Muscle layer of duodenum (tissue), 2 donors: ENCODE measurements around the gene MYO5A.
"Not testable (repeated sequence)": the region's sequence is repeated elsewhere in the genome, so short reads cannot be mapped to it uniquely, and the experiment has no call there.

Experiments used
- H3K27ac ChIP-seq: one replicate; pipeline ENCODE4 v1.7.0; 2013; ENCODE audit warnings: mild to moderate bottlenecking, low read length
- H3K27me3 ChIP-seq: one replicate; pipeline ENCODE4 v1.7.0; 2013; ENCODE audit warnings: low read depth, mild to moderate bottlenecking, control low read depth, low read length
- H3K36me3 ChIP-seq, 2 donors: one replicate each; pipeline ENCODE4 v1.7.0; 2013; ENCODE audit warnings: low read length in 2 of 2, control low read depth in 1 of 2, mild to moderate bottlenecking in 1 of 2; ENCODE audit not compliant: insufficient read depth in 2 of 2, control insufficient read depth in 1 of 2
- H3K4me1 ChIP-seq, 2 donors: one replicate each; pipeline ENCODE4 v1.7.0; 2013; ENCODE audit warnings: low read length in 2 of 2, mild to moderate bottlenecking in 2 of 2, control low read depth in 1 of 2, moderate library complexity in 1 of 2; ENCODE audit not compliant: insufficient read depth in 2 of 2, control insufficient read depth in 1 of 2
- H3K4me3 ChIP-seq, 2 donors: one replicate each; pipeline ENCODE4 v1.7.0; 2013; ENCODE audit warnings: low read length in 2 of 2, low read depth in 1 of 2, mild to moderate bottlenecking in 1 of 2
- H3K9me3 ChIP-seq, 2 donors: one replicate each; pipeline ENCODE4 v1.7.0; 2013; ENCODE audit warnings: low read length in 2 of 2, control low read depth in 1 of 2, mild to moderate bottlenecking in 1 of 2; ENCODE audit not compliant: control insufficient read depth in 1 of 2
- donor health status: healthy.

MYO5A gene

GRCh38 chr15:52448011-52448890 lies 80.4 kb downstream of the MYO5A start:
- H3K4me3 ChIP-seq, result no peak overlapping the region
- no peaks in the 10 kb centered on the region for H3K4me1 ChIP-seq
- no peak overlapping the region for H3K27ac ChIP-seq
- H3K27me3 ChIP-seq, result no peaks in the 10 kb centered on the region
- H3K36me3 ChIP-seq, result no peaks in the 10 kb centered on the region
- H3K9me3 ChIP-seq, result no peaks in the 10 kb centered on the region

- H3K4me1 ChIP-seq, result no peaks in the 10 kb centered on the region
Measured at GRCh38 chr15:52445954-52446353, 82.7 kb downstream of the MYO5A start.

GRCh38 chr15:52445553-52445952 lies 83.1 kb downstream of the MYO5A start:
- no peak overlapping the region for H3K27ac ChIP-seq
- H3K9me3 ChIP-seq, result no peaks in the 10 kb centered on the region
- H3K4me1 ChIP-seq, result no peaks in the 10 kb centered on the region
- no peaks in the 10 kb centered on the region for H3K36me3 ChIP-seq
- no peak overlapping the region for H3K4me3 ChIP-seq
- H3K27me3 ChIP-seq, result no peaks in the 10 kb centered on the region

More at GRCh38 chr15:52445954-52446353, 82.7 kb downstream of the MYO5A start:
- H3K27me3 ChIP-seq, result no peaks in the 10 kb centered on the region
- H3K36me3 ChIP-seq, result no peaks in the 10 kb centered on the region
- H3K9me3 ChIP-seq, result no peaks in the 10 kb centered on the region
- no peak overlapping the region for H3K27ac ChIP-seq
- H3K4me3 ChIP-seq, result no peak overlapping the region

GRCh38 chr15:52443205-52443604 lies 85.5 kb downstream of the MYO5A start:
- not testable (repeated sequence) for H3K36me3 ChIP-seq, H3K4me1 ChIP-seq, H3K27ac ChIP-seq

GRCh38 chr15:52441841-52442240 lies 86.8 kb downstream of the MYO5A start:
- Histone ChIP-seq H3K27ac (no peak overlapping the region), H3K4me3 (no peak overlapping the region), H3K36me3 (no peaks in the 10 kb centered on the region), H3K27me3 (no peaks in the 10 kb centered on the region), H3K4me1 (peaks cover 0 to 5% of the 10 kb centered on the region in 2 donors), H3K9me3 (no peaks in the 10 kb centered on the region)

More at GRCh38 chr15:52443205-52443604, 85.5 kb downstream of the MYO5A start:
- not testable (repeated sequence) for H3K9me3 ChIP-seq, H3K4me3 ChIP-seq, H3K27me3 ChIP-seq

- H3K9me3 ChIP-seq, result no peaks in the 10 kb centered on the region
- peaks cover 0 to 5% of the 10 kb centered on the region in 2 donors for H3K4me1 ChIP-seq
- no peaks in the 10 kb centered on the region for H3K36me3 ChIP-seq
- no peak overlapping the region for H3K27ac ChIP-seq
- no peaks in the 10 kb centered on the region for H3K27me3 ChIP-seq
- H3K4me3 ChIP-seq, result no peak overlapping the region
Measured at GRCh38 chr15:52440946-52441345, 87.7 kb downstream of the MYO5A start.

GRCh38 chr15:52440414-52440813 lies 88.3 kb downstream of the MYO5A start:
- no peak overlapping the region for H3K27ac ChIP-seq

GRCh38 chr15:52439470-52439869 lies 89.2 kb downstream of the MYO5A start:
- H3K4me3 ChIP-seq, result no peak overlapping the region
- no peaks in the 10 kb centered on the region for H3K9me3 ChIP-seq
- no peaks in the 10 kb centered on the region for H3K36me3 ChIP-seq
- H3K27ac ChIP-seq, result no peak overlapping the region
- peaks cover 0 to 5% of the 10 kb centered on the region in 2 donors for H3K4me1 ChIP-seq
- no peaks in the 10 kb centered on the region for H3K27me3 ChIP-seq

More at GRCh38 chr15:52440414-52440813, 88.3 kb downstream of the MYO5A start:
- Histone ChIP-seq H3K27me3 (no peaks in the 10 kb centered on the region), H3K4me1 (peaks cover 0 to 5% of the 10 kb centered on the region in 2 donors), H3K9me3 (no peaks in the 10 kb centered on the region), H3K4me3 (no peak overlapping the region), H3K36me3 (no peaks in the 10 kb centered on the region)

GRCh38 chr15:52439042-52439441 lies 89.6 kb downstream of the MYO5A start:
- not testable (repeated sequence) for H3K4me1 ChIP-seq, H3K27me3 ChIP-seq, H3K27ac ChIP-seq, H3K4me3 ChIP-seq, H3K9me3 ChIP-seq, H3K36me3 ChIP-seq

- no peaks in the 10 kb centered on the region for H3K36me3 ChIP-seq
- H3K27me3 ChIP-seq, result no peaks in the 10 kb centered on the region
- peaks cover 0 to 5% of the 10 kb centered on the region in 2 donors for H3K4me1 ChIP-seq
- no peak overlapping the region for H3K27ac ChIP-seq
- no peak overlapping the region for H3K4me3 ChIP-seq
- no peaks in the 10 kb centered on the region for H3K9me3 ChIP-seq
Measured at GRCh38 chr15:52438047-52438446, 90.6 kb downstream of the MYO5A start.

GRCh38 chr15:52437646-52438045 lies 91.0 kb downstream of the MYO5A start:
- Histone ChIP-seq H3K4me1 (peaks cover 0 to 5% of the 10 kb centered on the region in 2 donors), H3K27ac (no peak overlapping the region), H3K4me3 (no peak overlapping the region), H3K36me3 (no peaks in the 10 kb centered on the region), H3K27me3 (no peaks in the 10 kb centered on the region), H3K9me3 (no peaks in the 10 kb centered on the region)

GRCh38 chr15:52436981-52437380 lies 91.7 kb downstream of the MYO5A start:
- no peak overlapping the region for H3K27ac ChIP-seq
- H3K4me1 ChIP-seq, result peaks cover 0 to 5% of the 10 kb centered on the region in 2 donors
- no peak overlapping the region for H3K4me3 ChIP-seq
- H3K36me3 ChIP-seq, result no peaks in the 10 kb centered on the region
- no peaks in the 10 kb centered on the region for H3K9me3 ChIP-seq
- H3K27me3 ChIP-seq, result no peaks in the 10 kb centered on the region
